ENCODE measurements around the gene FFAR2.

GRCh38 chr19:35451338-35452096, 3.5 kb downstream of the FFAR2 start:
- no peak for TF ChIP-seq CTCF (IDR thresholded peaks at IDR 0.05; ENCODE audit: low read depth, low read length, poor library complexity, severe bottlenecking)
- TF ChIP-seq EZH2phosphoT487 (IDR thresholded peaks at IDR 0.05; ENCODE audit: borderline replicate concordance, low read length), result no peak

Data from DOHH2 (cell line).